ENCODE results near the gene RARG.
A peak's percentile ranks its signal among the peaks of the same experiment; 100 is the strongest.
"Not testable (repeated sequence)": the region's sequence is repeated elsewhere in the genome, so short reads cannot be mapped to it uniquely, and the experiment has no call there.

RARG gene

DNA sequence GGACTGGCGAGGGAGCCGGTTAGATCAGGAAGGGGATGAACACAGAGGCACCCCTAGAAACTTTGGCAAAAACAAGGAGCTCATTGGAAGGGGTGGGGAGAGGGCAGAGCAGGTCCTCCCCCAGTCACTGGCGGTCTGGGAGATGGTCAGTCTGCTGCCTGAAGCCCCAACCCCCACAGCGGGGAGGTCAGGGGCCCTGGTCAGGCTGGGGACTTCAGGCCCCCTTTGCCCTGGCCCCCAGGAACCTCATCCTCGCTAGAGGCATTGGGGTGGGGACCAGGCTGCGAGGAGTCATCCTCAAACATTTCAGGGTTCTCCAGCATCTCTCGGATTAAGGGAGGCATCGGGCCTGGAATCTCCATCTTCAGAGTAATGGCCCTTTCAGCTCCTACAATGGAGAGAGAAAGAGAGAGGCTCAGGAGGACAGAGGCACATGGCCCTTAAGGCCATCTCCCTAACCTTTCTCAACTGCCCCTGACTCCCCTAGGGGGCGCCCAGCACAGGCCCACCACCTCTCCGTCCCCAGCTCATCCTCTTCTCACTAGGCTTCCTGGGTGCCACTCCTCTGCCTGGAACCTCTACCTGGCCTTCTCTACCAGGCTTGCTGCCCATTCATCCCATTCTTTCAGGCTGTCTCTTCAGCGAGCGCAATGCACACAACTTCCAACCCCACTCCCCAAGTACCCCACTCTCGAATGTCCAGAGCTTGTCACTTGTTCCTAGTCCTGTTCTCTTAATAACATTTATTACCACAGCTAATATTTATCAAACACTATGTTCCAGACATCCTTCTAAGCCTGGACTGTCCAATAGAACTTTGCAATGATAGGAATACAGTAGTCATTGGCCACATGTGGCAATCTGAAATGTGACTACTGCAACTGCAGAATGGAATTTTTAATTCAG lies 20.3 kb downstream of the RARG start:
- no peak for DNase-seq (ENCODE audit: low read depth in 4 of 4, low spot score in 1 of 4)

DNA sequence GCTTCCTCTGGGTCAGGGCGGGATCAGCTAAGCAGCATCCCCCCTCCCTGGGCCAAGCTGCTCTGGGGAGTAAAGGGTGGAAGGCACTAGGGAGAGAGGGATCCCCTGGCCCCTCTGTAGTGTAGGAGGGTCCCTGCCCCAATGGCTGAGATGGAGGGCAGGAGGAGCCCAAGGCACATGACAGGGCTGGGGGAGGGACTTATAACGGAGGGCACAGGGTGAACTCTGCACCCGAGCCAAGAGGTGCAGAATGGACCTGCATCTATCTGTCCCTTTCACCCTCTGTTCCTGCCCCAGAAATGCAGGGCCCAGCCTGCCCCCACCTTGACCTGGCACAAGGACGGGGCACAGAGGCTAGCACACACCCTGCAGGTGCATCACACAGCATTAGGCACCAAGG lies 21.2 kb downstream of the RARG start:
- no peak for DNase-seq (ENCODE audit: low read depth in 4 of 4, low spot score in 1 of 4)

DNA sequence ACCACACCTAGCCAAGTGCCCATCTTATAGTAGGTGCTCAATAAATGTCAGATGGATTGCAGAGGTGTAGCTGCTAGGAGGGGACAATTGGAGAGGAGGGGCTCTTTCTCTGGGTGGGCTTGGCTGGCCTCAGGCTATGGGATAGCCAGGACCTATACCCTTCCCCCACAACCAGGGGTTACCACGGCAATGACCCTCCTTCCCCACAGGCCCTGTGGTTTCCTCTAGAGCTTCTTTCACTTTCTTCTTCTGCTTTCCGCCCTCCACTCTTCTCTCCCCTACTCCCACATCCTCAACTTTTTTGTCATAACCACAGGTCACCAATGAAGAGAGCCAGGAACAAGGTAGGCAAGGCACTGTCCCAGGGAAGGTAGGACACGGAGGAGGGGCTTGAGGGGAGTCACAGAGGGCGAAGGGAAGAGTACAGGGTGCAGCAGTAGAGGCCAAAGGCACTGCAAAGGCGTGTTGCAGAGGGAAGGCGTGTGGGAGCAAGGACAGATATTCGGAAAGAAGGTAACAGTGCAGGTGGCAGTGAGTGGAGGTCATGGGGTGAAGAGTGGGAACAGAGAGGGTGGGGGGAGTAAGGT lies 23.0 kb downstream of the RARG start:
- no peak for DNase-seq (ENCODE audit: low read depth in 4 of 4, low spot score in 1 of 4)

DNA sequence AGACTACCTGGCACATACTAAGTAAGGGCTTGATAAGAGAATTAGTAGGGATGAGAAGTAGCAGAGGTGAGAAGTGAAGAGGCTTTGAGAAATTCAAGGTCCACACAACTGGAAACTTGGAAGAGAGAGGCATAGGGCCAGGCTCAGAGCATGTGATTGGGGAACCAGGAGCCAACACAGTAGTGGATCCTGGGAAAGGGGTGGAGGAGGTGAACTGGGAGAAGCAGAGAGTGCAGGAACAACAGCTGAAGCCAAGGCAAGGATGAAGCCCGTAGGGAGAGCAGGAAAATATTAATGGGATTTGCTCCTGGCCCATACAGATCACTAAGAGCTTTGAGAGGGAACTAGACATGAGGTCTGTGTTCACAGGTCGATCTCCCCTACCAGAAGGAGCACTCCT lies 23.6 kb downstream of the RARG start:
- DNase-seq (ENCODE audit: low read depth in 4 of 4, low spot score in 1 of 4): no peak

DNA sequence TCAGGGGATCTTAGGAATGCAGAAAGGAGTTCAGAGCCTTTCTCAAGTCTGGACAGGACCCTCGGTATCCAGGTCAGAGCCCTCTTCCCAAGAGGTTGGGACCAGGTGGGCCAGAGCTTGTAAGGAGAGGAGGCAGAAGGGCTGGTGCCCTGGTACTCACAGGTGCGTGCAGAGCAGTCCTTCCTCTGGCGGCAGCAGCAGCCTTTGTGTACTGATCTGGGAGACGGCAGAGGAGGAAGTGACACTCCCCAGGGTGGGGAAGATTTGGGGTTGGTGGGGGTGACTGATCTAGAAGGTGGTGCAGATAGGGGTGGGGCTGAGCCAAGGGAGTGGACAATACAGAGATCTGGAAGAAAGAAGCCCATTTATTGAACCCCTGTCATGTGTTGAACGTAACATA lies 25.0 kb downstream of the RARG start, which contains the start of gene ITGB7:
Gene ITGB7 (minus strand): TSS at position 210 of the 400 bp plus-strand sequence. CDS start 6,808 bp downstream, outside the sequence.
- peak in 1 of 4 experiments; percentile 40 for DNase-seq (ENCODE audit: low read depth in 4 of 4, low spot score in 1 of 4)

DNA sequence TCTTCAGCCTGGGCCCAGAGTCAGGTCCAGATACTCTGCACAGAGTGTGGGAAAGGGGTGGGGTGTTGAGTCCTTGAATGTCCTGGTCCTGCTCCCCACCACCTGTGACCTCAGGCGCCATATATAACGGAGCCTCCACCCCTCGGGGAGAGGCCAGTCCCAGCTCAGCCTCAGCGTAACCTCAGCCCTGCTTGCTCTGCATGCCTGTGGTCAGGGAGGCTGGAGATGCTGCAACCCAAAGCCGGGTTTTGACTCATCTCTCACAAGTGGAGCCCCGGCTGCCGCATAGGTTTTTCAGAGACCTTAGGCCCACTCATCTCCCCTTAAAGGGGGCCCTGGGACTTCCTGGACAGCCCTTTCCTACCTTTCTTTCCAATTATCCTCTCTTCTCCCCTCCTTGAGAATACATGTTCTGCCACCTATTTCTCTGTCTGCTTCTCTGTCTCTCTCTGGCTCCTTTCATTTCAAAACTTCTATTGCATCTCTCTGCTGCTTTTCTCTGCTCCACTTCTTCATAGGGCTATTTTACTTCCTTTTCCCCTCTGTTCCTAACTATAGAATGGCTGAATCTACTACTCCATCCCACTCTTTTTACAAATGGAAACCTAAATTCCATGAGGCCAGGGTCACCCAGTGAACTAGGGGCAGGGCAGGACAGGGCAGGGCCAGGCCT lies 26.1 kb downstream of the RARG start:
- DNase-seq (ENCODE audit: low read depth in 4 of 4, low spot score in 1 of 4): peak in 2 of 4 experiments; percentile 42 to 73

DNA sequence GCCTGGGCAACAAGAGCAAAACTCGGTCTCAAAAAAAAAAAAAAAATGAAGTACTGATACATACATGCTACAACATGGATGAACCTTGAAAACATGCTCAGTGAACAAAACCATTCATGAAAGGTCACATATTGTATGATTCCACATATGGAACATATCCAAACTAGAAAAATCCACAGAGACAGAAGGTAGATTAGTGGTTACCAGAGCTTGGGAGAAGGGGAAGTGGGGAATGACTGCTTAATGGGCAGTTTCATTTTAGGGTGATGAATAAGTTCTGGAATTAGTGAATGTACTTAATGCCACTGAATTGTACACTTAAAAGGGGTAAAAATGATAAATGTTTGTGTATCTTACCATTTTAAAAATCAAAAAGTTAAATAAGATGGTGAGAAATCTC lies 27.7 kb downstream of the RARG start:
- DNase-seq (ENCODE audit: low read depth in 4 of 4, low spot score in 1 of 4): no peak

DNA sequence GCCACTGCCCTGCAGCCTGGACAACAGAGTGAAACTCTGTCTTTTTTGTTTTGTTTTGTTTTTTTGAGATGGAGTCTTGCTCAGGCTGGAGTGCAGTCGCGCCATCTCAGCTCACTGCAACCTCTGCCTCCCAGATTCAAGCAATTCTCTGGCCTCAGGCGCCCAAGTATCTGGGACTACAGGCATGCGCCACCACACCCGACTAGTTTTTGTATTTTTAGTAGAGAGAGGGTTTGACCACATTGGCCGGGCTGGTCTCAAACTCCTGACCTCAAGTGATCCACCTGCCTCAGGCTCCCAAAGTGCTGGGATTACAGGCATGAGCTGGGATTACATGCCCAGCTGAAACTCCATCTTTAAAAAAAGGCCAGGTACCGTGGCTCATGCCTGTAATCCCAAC lies 29.7 kb downstream of the RARG start:
- DNase-seq (ENCODE audit: low read depth in 4 of 4, low spot score in 1 of 4): not testable (repeated sequence)

DNA sequence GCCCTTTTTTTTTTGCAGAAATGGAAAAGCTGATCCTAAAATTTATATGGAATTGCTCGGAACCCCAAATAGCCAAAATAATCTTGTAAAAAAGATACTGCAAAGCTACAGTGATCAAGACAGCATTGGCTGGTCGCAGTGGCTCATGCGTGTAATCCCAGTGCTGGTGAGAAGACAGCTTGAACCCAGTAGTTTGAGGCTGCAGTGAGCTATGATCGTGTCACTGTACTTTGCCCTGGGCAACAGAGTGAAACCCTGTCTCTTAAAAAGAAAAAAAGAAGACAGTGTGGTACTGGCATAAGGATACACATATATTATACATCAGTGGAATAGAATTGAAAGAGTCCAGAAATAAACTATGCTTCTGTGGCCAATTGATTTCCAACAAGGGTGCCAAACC lies 30.4 kb downstream of the RARG start:
- no peak for DNase-seq (ENCODE audit: low read depth in 4 of 4, low spot score in 1 of 4)

DNA sequence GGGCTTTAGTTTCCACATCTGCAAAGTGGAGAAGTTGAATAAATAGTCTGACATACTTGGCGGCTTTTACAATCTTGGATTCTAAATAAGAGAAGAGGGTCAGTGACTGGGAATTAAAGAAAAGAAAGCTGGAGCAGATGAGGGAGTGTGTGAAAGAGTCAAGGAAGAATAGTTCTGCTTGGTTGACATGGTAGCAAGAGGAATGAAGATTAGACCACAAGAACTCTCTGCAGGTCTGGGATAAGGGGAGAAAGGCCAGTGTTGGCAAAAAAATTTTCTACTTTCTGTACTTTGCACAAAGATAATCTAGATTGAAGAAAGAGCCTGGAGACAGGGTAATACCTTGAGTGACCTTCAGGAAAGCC lies 30.9 kb downstream of the RARG start:
- no peak for DNase-seq (ENCODE audit: low read depth in 4 of 4, low spot score in 1 of 4)

DNA sequence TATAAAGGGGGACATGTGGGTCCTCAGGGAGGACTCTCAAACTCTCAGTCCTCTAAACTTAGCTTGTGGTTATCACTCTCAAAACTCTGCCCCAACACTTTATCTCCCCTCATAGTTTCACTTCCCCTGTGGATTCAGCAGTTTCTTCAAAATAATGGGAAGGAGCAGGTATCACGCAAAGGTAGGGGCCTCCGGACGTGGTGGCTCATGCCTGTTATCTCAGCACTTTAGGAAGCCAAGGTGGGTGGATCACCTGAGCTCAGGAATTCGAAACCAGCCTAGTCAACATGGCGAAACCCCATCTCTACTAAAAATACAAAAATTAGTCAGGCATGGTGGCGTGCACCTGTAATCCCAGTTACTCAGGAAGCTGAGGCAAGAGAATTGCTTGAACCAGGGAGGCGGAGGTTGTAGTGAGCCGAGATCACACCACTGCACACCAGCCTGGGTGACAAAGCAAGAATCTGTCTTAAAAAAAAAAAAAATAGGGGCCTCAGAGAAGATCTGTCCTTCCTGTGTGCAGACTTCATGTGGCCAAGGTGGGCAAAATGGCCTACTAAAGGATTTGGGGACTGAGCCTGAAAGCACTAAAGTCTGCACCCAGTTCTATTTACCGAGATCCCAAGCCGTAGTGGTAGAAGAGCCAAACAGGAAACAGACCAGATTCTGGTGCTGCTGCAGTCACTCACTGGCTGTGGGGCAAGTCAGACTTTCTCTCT lies 31.4 kb downstream of the RARG start:
- no peak for DNase-seq (ENCODE audit: low read depth in 4 of 4, low spot score in 1 of 4)

DNA sequence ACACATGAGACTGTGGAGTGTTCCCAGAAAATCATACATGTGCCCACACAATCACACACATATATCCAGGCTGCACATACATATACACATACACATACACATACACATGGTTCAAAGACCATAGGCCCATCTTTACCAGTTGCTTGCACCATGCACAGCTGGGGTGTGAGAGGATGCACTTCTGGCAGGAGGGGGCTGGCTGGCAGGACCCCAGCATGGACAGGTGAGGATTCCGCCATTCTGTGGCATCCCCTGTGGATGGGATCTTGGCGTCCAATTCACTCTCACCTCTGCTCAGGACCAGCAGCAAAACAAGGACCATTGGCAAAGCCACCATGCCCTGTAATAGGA lies 31.9 kb downstream of the RARG start:
- no peak for DNase-seq (ENCODE audit: low read depth in 4 of 4, low spot score in 1 of 4)

DNA sequence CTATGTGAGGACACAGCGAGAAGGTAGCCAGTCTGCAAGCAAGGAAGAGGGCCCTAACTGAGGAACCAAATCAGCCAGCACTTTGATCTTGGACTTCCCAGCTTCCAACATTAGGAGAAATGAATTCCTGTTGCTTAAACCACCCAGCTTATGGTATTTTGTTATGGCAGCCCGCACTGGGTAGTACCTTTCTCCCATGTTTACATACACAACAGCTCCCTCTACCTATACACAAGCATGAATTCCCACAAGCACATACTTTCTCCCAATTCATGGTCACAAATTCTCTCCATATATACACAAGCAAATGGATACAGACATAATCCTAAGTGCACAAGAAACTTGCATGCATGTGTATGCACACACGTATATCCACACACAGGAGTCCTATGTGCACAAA lies 32.3 kb downstream of the RARG start:
- DNase-seq (ENCODE audit: low read depth in 4 of 4, low spot score in 1 of 4): no peak

DNA sequence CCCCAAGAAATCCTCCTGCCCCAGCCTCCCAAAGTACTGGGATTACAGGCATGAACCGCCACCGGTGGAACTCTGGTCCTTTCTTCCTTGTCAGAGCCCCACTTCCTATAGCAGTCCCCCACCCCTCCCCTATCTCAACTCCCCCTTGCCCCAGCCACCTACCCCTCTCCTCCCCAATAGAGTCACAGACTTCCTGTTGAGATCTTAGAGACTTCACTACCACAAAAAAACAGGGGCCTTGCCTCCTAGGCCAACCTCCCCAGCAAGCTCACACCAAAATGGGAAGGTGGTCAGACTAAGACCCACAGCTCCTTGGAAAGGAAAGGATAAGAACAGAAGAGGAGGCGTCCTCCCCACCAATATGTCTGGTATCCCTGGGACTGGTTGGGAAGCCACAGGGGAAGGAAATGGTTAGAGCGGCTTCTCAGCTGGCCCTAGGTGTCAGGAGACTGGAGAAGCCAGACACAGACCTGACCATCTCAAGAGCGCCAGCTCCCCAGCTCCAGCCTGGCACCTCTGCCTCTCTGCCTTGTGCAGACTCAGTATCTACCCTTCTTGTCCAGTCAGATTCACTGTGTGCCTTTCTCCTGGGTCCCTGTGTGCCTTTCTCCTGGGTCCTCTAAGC lies 33.4 kb downstream of the RARG start:
- no peak for DNase-seq (ENCODE audit: low read depth in 4 of 4, low spot score in 1 of 4)

DNA sequence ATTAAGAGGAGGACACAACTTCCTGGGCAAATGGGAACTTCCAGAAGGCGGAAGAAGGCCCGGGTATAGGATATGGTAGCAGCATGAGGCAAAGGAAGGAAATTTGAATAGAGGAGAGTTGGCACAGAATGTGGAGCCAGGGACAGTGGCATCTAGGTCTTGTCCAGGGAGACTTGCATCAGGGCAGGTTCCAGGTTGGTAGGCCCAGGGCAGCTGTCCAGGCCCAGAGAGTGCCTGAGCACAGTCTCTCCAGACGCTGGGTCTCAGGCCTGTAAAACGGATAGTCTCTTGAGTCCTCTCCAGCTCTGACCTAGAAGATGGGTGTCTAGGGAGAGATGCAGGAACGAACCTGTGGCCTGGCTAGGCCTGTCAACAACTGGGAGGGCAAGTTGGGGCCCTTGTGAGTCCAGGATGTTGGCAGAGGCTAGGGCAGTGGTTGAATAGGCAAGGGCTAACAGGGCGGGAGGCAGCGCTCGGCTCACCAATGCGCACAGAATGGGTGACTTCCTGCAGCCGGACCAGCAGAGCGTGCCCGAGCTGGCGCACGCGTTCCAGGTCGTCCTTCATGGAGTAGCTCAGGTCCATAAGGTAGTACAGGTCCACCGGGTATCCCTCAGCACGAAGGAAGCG lies 34.9 kb downstream of the RARG start:
- DNase-seq (ENCODE audit: low read depth in 4 of 4, low spot score in 1 of 4): no peak

DNA sequence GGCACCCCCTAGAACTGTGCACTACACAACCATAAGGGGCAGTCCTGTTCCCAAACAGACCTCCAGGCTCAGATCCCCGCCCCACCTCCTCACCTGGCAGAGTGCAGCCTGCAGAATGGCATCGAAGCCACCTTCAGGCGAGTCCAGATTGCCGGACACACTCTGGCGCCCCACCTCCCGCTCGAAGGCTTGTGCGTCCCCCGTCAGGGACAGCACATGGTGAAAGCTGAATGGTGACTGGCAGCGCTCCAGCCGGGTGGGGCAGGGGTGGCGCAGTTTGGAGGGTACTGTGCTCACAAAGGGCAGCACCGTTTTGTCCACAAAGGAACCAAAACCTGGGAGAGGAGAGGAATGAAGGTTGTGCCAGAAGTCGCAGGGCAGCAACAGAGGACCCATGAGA lies 35.5 kb downstream of the RARG start:
- DNase-seq (ENCODE audit: low read depth in 4 of 4, low spot score in 1 of 4): no peak

DNA sequence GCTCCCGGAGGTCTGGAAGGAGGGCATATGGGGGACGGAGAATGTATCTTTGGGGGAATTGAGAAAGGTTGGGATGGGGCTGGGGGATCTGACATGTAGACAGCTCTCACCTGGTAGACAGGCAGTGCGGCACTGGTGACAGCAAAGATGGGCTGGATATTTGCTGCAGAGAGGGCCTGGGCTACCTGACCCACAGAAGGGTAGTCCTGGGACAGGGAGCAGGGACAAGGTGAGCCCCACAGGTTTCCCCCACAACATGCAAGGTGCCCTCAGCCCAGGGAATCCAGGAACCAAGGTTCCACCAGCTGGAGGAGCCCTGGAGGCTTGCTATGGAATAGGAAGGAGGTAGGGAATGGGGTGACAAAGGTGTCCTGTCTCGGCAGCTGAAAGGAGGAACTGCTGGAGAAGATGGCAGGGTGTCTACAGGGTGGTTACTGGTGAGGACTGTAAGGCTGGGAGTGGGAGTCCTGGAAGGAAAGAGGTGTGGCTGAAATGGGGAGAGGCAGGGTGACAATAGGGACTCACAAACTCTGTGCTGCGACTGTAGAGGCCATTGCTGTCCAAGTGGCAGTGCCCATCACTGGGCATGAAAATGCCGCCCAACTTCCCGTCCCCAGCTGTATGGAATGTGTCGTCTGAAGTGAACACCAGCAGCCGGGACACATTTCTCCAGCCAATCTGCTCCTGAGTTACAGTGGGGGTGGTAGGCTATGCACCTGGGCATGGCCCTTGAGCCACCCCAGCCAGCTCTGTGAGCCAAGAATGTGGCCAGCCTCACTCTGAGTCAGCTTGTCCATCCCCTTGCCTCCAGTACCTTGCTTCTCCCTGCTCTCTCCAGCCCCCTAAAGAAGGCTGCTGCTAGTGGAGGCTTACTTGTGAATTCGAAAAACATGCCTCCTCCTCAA lies 36.2 kb downstream of the RARG start:
- DNase-seq (ENCODE audit: low read depth in 4 of 4, low spot score in 1 of 4): no peak

DNA sequence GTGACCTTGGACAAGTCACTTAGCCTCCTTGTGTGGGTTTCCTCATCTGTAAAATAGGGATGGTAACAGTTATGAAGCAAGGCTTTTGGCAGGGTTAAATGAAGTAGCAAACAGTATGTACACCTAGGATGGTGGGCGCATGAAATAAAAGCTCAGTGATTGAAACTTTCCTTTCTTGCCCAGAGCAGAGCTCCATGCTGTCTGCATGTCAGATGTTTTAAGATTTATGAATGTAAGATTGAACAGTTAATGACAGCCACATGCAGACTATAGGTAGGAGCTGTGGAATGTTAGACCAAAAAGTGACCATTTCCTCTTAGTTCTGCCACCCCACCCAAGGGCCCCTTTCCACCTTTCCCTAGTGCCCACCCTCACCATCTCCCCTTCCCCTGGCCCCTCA lies 37.0 kb downstream of the RARG start:
- DNase-seq (ENCODE audit: low read depth in 4 of 4, low spot score in 1 of 4): no peak

DNA sequence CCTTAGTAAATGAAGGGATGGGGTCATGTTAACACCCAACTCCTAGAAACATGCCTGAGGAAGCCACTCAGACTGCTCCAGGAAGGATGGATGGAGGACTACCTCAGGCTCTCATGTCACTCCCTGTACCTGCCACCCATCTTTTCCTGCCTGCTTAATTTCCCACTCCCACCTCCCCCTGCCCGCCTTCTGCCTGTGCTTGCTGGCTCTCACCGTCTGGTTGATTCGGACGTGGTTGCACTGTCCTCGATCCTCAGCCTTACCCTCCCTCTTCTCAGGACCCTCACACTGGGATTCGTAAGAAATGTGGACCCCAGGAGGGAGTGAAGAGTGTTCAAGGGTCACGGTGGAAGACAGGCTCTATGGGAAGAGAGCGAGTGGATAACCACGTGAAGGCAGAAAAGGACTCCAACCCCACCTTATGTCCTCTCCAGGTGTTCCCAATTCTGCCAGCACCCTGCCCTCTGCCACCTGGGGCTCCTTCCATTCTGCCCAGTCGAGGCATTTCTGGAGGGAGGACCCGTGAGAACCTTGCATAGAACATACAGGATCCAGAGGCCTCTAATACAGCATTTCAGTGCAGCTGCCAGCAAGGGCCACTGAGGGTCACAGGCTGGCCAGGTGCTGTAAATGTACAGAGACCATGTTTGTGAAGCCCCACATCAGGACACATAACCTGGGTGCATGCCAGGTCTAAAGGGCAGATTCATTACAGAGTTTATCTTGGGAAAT lies 37.9 kb downstream of the RARG start:
- DNase-seq (ENCODE audit: low read depth in 4 of 4, low spot score in 1 of 4): no peak

Measured in stimulated activated CD4-positive, alpha-beta T cell treated with anti-CD3 and anti-CD28 coated beads, Interleukin-1b, Interleukin-23, amount 100 ng/mL, for 24 hours (primary cell).